Suppressor macrophage treated with lipopolysaccharide for 1 hour (primary cell): ENCODE measurements around the gene VDAC1.
"Not testable (repeated sequence)": the region's sequence is repeated elsewhere in the genome, so short reads cannot be mapped to it uniquely, and the experiment has no call there.

Experiments used
- DNase-seq, 3 donors: peaks; one replicate each; pipeline ENCODE4 v3.0.0-alpha.2; 2020 to 2022

VDAC1 gene, protein sequence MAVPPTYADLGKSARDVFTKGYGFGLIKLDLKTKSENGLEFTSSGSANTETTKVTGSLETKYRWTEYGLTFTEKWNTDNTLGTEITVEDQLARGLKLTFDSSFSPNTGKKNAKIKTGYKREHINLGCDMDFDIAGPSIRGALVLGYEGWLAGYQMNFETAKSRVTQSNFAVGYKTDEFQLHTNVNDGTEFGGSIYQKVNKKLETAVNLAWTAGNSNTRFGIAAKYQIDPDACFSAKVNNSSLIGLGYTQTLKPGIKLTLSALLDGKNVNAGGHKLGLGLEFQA

GRCh38 chr5:134004626-134005416, at the start of gene VDAC1:
TSS of gene VDAC1 (minus strand) at chr5:134004975. CDS start at chr5:133993012, 11,963 bp downstream.
- peak; percentile 82 to 93 (median 85) for DNase-seq

DNA sequence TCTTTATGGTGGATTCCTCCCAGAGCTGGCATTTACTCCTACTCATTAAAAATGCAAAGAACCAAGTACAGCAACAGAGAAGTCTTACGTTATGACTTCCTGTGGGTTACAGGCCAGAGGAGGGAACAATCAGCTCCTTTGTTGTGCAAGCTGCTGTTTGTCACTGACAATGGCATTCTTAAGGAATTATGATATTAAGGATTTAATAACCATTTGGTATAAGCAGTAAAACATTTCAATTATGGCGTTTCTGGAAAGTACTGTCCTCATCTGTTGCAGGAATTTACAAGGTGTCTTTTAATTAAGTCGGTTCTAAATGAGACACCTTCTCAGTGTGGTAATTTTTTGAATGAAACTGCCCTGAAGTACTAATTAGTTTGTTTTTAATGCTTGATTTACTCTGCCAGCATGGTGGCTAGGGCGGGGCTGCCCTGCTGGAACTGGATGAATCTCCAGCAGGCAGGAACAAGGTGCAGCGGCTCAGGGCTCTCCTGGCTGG, 49.1 kb upstream of the VDAC1 start:
- peak; percentile 15 to 68 (median 26) for DNase-seq

DNA sequence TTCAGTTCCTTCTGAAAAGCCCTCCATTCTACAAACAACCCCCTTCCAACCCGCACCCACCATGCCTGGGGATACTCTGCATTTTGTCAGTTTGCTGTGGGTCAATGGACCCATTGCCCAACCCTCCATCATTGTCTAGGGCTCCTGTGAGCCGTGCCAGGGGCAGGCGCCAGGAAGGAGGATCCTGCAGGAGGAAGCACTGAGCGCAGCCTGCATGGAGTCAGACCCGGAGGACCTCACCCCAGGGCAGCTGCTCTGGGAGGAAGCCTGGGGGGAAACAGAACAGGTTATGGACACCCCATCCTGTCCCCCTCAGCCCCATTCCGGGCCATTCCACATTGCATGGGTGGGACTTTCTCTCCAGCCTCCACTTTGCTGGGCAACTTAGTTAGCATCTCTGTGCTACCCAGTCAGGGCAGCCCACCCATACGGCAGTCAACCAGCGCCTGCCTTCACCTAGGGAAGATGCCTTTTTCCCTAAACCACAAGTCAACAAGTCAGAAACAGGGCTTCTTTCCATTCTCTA, 48.6 kb upstream of the VDAC1 start:
- no peak for DNase-seq

DNA sequence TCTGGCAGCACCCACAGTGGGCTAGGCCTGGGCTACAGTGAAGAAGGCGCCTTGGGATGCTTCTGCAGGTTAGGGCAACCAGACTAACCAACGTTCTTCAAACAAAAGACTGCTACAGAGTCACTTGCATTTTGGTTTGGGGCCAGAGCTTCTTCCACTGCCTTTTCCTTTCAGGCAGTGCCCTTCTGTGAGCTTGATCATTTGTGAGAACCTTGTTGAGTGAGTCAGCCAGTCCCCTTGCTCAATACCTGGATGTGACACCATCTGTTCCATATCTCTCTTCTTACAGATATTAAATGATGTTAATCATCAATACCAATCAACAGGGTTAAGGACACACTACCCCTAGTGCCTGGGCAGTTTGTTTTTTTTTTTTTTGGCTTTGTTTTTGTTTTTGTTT, 46.5 kb upstream of the VDAC1 start:
- peak in 1 of 3 donors; percentile 29 for DNase-seq

GRCh38 chr5:134048864-134049263, 44.1 kb upstream of the VDAC1 start:
- no peak for DNase-seq

- DNase-seq = no peak
Observed at GRCh38 chr5:134047687-134048056, 42.9 kb upstream of the VDAC1 start.

GRCh38 chr5:134046801-134047686, 42.3 kb upstream of the VDAC1 start:
- no peak for DNase-seq

- no peak for DNase-seq
Observed at GRCh38 chr5:134046330-134046729, 41.6 kb upstream of the VDAC1 start.

GRCh38 chr5:134043793-134044792, 39.3 kb upstream of the VDAC1 start:
- DNase-seq = no peak

- no peak for DNase-seq
Observed at GRCh38 chr5:134041570-134042411, 37.0 kb upstream of the VDAC1 start.

DNA sequence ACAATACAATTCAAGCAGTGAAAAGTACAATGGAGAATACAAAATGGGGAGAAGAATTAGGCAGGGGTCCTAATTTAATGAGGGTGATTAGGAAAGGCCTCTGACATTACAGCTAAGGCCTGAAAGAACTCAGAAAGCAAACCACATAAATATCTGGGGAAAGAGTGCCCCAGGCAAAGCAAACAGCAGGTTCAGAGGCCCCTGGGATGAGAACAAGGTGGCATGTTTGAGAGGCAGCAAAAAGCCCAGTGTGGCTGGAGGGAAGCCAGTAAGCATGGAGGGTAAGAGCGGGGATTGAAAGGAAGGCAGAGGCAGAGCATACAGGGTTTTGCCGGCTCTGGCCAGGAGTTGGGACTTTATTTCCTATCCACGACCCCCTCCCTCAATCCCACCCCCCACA, 33.4 kb upstream of the VDAC1 start:
- DNase-seq = no peak

- no peak for DNase-seq
Observed at GRCh38 chr5:134037160-134037559, 32.4 kb upstream of the VDAC1 start.

DNA sequence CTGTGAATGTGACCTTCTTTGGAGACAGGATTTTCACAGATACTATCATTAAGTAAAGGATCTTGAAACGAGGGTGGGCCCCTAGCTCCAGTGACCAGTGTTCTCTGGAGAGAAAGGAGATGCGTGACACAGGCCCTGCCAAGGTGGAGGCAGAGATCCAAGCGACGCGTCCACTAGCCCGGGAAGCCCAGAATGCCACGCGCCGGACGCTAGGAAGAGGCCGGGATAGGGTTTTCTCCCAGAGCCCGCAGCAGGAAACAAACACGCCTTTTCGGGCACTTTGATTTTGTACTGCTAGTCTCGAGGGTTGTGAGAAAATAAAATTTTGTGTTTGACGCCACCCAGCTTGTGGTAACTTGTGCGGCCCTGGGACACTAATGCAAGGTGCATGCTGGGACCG, 29.6 kb upstream of the VDAC1 start:
- no peak for DNase-seq

DNA sequence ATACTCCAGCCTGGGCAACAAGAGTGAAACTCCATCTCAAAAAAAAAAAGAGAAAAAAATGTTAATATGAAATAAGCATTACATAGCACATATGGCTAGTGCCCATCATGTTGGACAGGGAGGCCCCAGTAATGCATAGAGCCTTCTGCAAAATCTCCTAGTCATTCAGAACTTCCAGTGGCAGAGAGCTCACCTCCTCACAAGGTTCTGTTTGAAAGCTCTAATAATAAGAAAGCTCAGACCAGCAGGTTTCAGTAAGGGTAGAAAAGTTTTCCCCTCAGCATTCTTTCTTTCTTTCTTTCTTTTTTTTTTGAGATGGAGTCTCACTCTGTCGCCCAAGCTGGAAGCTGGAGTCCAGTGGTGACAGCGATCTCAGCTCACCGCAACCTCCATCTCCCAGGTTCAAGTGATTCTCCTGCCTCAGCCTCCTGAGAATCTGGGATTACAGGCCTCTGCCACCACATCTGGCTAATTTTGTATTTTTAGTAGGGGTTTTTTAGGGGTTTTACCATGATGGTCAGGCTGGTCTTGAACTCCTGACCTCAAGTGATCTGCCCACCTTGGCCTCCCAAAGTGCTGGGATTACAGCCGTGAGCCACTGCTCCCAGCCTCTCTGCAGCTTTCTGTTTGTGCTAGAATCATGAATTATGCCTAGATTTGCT, 25.7 kb upstream of the VDAC1 start:
- DNase-seq = not testable (repeated sequence)

- peak; percentile 12 to 55 (median 52) for DNase-seq
Observed at GRCh38 chr5:134029156-134029555, 24.4 kb upstream of the VDAC1 start.

DNA sequence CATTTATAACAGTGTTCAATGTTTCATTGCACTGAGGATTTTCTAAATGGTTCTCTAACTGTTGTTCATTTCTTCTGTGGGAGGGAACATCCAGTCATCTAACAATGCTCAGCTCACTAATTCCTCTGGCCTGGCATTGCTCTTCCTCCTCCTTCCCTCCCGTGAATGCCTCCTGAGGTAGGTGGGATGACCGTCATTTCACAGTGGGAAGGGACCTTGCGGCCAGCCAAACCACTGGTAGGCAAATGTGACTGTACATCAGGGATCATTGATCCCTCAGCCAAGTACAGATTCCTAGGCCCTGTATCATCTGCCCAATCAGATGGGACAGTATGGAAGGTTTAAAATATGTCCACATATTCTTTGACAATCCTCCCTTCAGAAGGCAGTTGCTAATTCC, 23.7 kb upstream of the VDAC1 start:
- no peak for DNase-seq

- DNase-seq = no peak
Observed at GRCh38 chr5:134027288-134027615, 22.5 kb upstream of the VDAC1 start.

DNA sequence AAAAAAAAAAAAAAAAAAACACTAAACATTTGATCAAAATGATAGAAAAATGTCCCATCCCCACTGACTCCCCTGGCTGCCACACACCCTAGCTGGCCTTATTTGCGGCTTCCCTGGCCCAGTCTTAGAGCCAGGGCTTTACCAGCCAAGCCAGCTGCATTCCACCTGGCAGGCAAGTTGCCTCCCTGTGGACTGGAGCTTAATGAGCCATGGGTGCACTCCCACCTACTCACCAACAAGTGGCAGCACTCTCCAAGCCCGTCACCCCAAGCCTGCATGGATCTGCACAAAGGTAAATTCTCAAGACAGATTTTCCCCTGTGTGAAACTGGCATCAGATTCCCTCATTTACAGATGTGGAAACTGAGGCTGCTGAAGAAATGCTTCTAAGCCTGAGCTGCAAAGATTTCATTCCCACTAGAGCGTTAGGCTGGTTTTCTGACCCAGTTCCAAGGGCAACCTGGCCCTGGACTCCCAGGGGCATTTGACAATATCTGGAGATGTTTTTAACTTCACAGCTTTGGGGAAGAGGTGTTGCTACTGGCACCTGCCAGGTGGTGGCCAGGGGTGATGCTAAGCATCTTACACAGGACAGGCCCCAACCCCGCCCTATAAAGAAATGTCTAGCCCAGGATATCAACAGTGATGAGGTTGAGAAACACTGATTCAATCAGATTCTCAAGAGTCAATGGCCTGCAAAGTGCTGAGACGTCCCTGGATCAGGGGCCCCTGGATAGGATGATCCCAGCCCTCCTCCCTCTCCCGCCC, 21.9 kb upstream of the VDAC1 start:
- DNase-seq = peak in 2 of 3 donors; percentile 43 to 46

DNA sequence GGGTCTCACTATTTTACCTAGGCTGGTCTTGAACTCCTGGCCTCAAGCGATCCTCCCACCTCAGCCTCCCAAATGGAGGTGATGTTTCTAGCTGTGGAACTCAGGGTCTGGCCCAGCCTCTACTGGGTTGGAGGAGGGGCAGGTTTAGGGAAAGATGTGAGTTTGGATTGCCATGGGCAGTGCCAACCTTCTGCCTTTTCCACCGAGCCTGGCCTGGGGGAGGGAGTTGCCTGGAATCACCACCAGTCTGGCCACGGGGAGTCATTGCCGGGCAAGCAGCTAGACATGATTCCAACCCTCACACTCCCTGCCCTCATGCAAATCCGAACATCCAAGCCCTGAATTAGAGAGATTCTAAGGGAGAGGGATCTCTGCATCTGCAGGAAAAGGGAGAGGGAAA, 21.0 kb upstream of the VDAC1 start:
- no peak for DNase-seq
